Astrocyte (in vitro differentiated cells and primary cell): ENCODE measurements around the gene ZNF662.

ENCODE experiments used
- EZH2 ChIP-seq: IDR thresholded peaks from 2 replicates; pipeline ENCODE4 v1.6.1; 2012; ENCODE audit warnings: mild to moderate bottlenecking, low read length, inconsistent platforms; ENCODE audit not compliant: insufficient read depth
- TF ChIP-seq, protein P1 (sequence below): IDR thresholded peaks from 2 replicates; pipeline ENCODE4 v1.5.1; 2011; ENCODE audit warnings: low read depth, mild to moderate bottlenecking, inconsistent platforms, low read length, moderate library complexity; ENCODE audit not compliant: insufficient read depth

GRCh38 chr3:42875325-42876151 is 30.4 kb upstream of the ZNF662 start, which contains the start of gene CYP8B1:
- TF ChIP-seq, protein P1, sequence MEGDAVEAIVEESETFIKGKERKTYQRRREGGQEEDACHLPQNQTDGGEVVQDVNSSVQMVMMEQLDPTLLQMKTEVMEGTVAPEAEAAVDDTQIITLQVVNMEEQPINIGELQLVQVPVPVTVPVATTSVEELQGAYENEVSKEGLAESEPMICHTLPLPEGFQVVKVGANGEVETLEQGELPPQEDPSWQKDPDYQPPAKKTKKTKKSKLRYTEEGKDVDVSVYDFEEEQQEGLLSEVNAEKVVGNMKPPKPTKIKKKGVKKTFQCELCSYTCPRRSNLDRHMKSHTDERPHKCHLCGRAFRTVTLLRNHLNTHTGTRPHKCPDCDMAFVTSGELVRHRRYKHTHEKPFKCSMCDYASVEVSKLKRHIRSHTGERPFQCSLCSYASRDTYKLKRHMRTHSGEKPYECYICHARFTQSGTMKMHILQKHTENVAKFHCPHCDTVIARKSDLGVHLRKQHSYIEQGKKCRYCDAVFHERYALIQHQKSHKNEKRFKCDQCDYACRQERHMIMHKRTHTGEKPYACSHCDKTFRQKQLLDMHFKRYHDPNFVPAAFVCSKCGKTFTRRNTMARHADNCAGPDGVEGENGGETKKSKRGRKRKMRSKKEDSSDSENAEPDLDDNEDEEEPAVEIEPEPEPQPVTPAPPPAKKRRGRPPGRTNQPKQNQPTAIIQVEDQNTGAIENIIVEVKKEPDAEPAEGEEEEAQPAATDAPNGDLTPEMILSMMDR, result no peak
- no peak for TF ChIP-seq EZH2
